Rectal smooth muscle tissue (tissue), 1 donor: ENCODE measurements around the gene RAB37.

ENCODE experiments used
- H3K27ac ChIP-seq: one replicate; pipeline ENCODE4 v1.7.0; 2013; ENCODE audit warnings: low read depth, low read length, inconsistent platforms
- H3K27me3 ChIP-seq: one replicate; pipeline ENCODE4 v1.7.0; 2013; ENCODE audit warnings: low read length; ENCODE audit not compliant: control insufficient read depth, insufficient read depth
- H3K36me3 ChIP-seq: one replicate; pipeline ENCODE4 v1.7.0; 2013; ENCODE audit warnings: low read length; ENCODE audit not compliant: control insufficient read depth, insufficient read depth
- H3K4me1 ChIP-seq: one replicate; pipeline ENCODE4 v1.7.0; 2013; ENCODE audit warnings: low read length; ENCODE audit not compliant: control insufficient read depth, insufficient read depth
- H3K4me3 ChIP-seq: one replicate; pipeline ENCODE4 v1.7.0; 2013; ENCODE audit warnings: low read length
- H3K9ac ChIP-seq: one replicate; pipeline ENCODE4 v1.7.0; 2013; ENCODE audit warnings: low read length

RAB37 gene

DNA sequence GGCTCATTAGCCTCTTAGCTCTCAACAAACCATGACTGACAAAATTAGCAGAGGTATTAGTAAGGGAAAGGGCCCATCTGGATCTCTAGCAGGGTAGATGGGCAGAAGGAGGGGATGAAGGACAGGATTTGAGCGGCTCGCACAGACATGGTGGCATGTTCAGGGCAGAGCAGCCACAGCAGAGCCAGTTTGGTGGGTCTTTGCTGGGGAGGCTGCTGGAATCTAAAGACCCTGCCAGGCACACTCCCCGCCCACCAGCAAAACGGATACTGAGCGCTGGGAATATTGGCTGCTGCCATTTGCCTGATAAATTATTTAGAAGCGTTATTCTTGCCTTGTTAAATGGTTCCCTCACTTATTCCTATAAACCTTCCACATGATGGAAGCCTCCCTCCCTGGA lies 59.8 kb downstream of the RAB37 start:
- Histone ChIP-seq H3K4me1 (no peaks in the 10 kb centered on the region), H3K4me3 (no peak overlapping the region), H3K27me3 (no peaks in the 10 kb centered on the region), H3K36me3 (peaks cover 29% of the 10 kb centered on the region), H3K9ac (no peak overlapping the region), H3K27ac (no peak overlapping the region)
